Gastroesophageal sphincter (tissue), 4 donors: ENCODE results near the gene INHBA. TPM values are rescaled to one million over a fixed set of nuclear protein-coding genes. Genes with fewer than 3 reads are reported as not detected.
A peak's percentile ranks its signal among the peaks of the same experiment; 100 is the strongest.

ENCODE experiments used
- ATAC-seq: fragments of 150-250 bp; one replicate; pipeline ENCODE4 v1.9.1; 2016; ENCODE audit warnings: mild to moderate bottlenecking, moderate library complexity
- H3K27ac ChIP-seq, 4 donors: fragments of 200-600 bp; sonication (generic) in 3 of 4; 1 replicate in 3 of 4; 2 replicates in 1 of 4; pipeline ENCODE4 v1.5.1; 2016 to 2019
- H3K27me3 ChIP-seq: fragments of 200-600 bp; sonication (generic); one replicate; pipeline ENCODE4 v1.5.1; 2019
- H3K36me3 ChIP-seq, 2 donors: fragments of 200-600 bp; sonication (generic); one replicate each; pipeline ENCODE4 v1.5.1; 2019; ENCODE audit warnings: control low read depth in 1 of 2
- H3K4me1 ChIP-seq, 3 donors: fragments of 200-600 bp; sonication (generic); 1 replicate in 2 of 3; 2 replicates in 1 of 3; pipeline ENCODE4 v1.5.1; 2016 to 2019; ENCODE audit warnings: control low read depth in 2 of 3
- H3K4me3 ChIP-seq, 2 donors: fragments of 200-600 bp; sonication (generic); one replicate each; pipeline ENCODE4 v1.5.1; 2019; ENCODE audit warnings: mild to moderate bottlenecking in 1 of 2, moderate library complexity in 1 of 2
- H3K9me3 ChIP-seq, 3 donors: fragments of 200-600 bp; sonication (generic); one replicate each; pipeline ENCODE4 v1.5.1; 2017 to 2019; ENCODE audit warnings: control low read depth in 2 of 3
- EP300 ChIP-seq: sonication (generic); formaldehyde crosslinking; IDR thresholded peaks from one replicate; pipeline ENCODE4 v1.6.1; 2017; ENCODE audit warnings: antibody characterized with exemption, mild to moderate bottlenecking
- POLR2A ChIP-seq, 2 donors: fragments of 450-650 bp; IDR thresholded peaks; one replicate each; pipeline ENCODE4 v1.6.1; 2017; ENCODE audit warnings: antibody characterized with exemption in 2 of 2, mild to moderate bottlenecking in 2 of 2, moderate library complexity in 1 of 2
- POLR2AphosphoS5 ChIP-seq: sonication (generic); formaldehyde crosslinking; IDR thresholded peaks from one replicate; pipeline ENCODE4 v1.6.1; 2017; ENCODE audit warnings: antibody characterized with exemption
- WGBS, 2 donors: methylation state at CpG; one replicate each; pipeline ENCODE4 v1.1.5; 2018; ENCODE audit warnings: low coverage in 1 of 2; 5-methylcytosine and 5-hydroxymethylcytosine counted together
- total RNA-seq, 4 donors: library from RNA; depleted of rRNA; stranded (reverse); fragments of >200 nt; gene quantifications; one replicate each; pipeline ENCODE4 v1.1.0, GENCODE V29; 2016
- TF ChIP-seq, protein P1 (sequence below), 4 experiments: fragments of 200-600 bp in 2 of 4; fragments of 450-650 bp in 2 of 4; sonication (generic) in 1 of 4; IDR thresholded peaks; one replicate each; pipeline ENCODE4 v1.5.1; 2017 to 2019; ENCODE audit warnings: antibody characterized with exemption in 4 of 4, mild to moderate bottlenecking in 2 of 4, moderate library complexity in 2 of 4

Gene INHBA
- total RNA-seq, 4 donors from 2014 or later = 16.7 to 49.2 (median 44.5) TPM

DNA sequence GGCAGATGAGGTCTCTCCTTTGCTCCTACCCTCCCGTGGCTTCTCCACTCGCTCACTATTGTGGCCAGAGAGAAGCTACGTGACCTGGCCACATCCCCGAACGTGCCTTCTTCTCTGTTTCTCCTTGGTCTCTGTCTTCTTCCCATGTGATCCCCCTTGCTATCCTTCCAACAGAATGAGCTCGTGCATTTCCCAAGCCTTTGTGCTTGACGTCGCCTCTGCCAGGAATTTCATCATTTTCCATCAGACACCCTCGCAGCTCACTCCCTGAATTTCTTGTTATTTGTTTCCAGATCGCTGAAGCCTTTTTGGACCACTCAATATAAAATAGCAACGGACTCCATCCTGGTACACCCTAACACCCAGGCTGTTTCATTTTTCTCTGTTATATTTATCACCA, 13.8 kb upstream of the INHBA start:
- TF ChIP-seq, protein P1, sequence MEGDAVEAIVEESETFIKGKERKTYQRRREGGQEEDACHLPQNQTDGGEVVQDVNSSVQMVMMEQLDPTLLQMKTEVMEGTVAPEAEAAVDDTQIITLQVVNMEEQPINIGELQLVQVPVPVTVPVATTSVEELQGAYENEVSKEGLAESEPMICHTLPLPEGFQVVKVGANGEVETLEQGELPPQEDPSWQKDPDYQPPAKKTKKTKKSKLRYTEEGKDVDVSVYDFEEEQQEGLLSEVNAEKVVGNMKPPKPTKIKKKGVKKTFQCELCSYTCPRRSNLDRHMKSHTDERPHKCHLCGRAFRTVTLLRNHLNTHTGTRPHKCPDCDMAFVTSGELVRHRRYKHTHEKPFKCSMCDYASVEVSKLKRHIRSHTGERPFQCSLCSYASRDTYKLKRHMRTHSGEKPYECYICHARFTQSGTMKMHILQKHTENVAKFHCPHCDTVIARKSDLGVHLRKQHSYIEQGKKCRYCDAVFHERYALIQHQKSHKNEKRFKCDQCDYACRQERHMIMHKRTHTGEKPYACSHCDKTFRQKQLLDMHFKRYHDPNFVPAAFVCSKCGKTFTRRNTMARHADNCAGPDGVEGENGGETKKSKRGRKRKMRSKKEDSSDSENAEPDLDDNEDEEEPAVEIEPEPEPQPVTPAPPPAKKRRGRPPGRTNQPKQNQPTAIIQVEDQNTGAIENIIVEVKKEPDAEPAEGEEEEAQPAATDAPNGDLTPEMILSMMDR (IDR thresholded peaks at IDR 0.05) = no peak
- TF ChIP-seq POLR2A (IDR thresholded peaks at IDR 0.05) = no peak
- no peak for TF ChIP-seq EP300
- no peak for TF ChIP-seq POLR2AphosphoS5
- Histone ChIP-seq H3K4me1 (no peaks in the 10 kb centered on the region), H3K9me3 (no peaks in the 10 kb centered on the region), H3K4me3 (no peak overlapping the region), H3K27ac (no peak overlapping the region), H3K36me3 (no peaks in the 10 kb centered on the region), H3K27me3 (no peaks in the 10 kb centered on the region)
- no peak for ATAC-seq
- WGBS, 2 donors = 61 to 64% methylated on average over 9 to 11 of the region's 11 CpGs

DNA sequence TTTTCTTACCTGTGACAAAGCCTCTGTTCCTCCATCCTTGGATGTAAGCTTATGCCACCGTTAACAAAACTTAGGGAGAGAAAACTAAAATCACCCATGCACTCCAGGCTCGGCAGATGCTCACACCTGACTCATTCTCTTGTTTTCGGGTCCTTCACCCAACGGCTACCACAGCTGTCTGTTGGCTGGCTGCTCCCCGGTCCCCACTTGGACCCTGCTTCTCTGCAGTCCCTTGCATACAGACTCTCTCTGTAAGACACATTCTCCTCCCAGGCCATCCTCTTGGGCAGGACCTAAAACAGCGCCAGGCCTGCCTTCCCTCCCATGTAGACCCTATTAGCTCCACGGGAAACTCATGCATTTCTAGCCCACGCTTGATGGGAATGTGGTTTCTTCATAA, 12.1 kb upstream of the INHBA start:
- Histone ChIP-seq H3K4me3 (no peak overlapping the region), H3K27me3 (no peaks in the 10 kb centered on the region), H3K9me3 (no peaks in the 10 kb centered on the region), H3K27ac (no peak overlapping the region), H3K4me1 (no peaks in the 10 kb centered on the region), H3K36me3 (no peaks in the 10 kb centered on the region)
- ATAC-seq = no peak
- WGBS, 2 donors = 89 to 94% methylated on average over 3 to 8 of the region's 8 CpGs
- TF ChIP-seq POLR2AphosphoS5 (no peak), EP300 (no peak), POLR2A (IDR thresholded peaks at IDR 0.05) (no peak)
- TF ChIP-seq, protein P1 (IDR thresholded peaks at IDR 0.05) = no peak

DNA sequence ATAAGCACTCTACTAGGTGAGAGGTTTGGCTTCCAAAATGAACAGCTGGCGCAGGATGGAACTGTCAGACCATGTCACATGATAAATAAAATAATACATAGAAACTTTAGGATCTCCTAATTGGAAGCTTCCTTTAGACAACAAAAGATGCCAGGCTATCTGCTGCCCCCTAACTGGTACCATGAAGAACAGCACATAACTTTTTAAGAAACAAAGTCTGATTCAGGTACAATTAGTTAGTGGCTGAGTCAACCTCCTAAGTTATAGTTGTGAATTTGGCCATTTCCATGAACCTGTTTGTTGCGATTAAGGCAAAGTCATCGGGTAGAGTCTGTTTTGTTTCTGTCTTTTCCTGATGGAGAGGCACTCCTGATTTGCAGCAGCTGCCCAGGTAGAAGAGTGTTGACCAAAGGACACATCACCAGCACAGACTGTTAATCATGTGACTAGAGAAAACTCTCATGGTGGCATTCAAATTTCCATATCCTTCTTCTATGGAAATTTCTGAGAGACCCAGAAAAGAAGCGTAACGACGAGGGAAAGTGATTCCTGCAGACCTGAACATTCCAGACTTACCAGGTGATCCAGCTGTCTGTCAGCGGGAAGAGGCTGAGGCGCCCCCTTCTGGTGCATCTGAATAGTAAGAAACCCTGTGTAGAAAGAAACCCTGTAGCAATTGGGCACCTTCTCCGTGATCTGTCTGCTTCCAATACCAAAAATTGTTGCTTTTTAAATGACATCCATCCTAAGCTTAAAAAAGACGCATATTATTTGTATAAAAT, 8.6 kb upstream of the INHBA start:
- 49 to 57% methylated on average over 9 to 10 of the region's 10 CpGs for WGBS, 2 donors

DNA sequence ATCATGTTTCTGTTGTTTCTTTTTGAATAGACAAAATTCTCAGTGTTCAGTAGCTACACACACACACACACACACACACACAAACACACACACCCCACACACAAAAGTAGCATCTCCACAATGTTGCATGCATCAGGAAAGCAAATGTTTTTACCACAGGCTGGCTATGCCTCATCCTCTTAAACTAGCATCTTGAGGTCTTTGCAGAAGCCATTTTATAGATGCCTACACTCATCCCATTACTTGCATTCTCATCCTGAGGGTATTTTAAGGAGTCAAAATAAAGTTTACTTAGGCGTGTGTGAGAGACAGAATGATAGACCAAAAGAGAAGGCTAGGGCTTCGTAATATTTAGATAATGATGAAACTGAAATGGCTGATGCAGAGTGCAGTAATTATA, 7.9 kb upstream of the INHBA start:
- Histone ChIP-seq H3K27ac (no peak overlapping the region), H3K4me3 (no peak overlapping the region), H3K27me3 (no peaks in the 10 kb centered on the region), H3K4me1 (peaks cover 0 to 18% (median 6%) of the 10 kb centered on the region in 3 donors), H3K9me3 (no peaks in the 10 kb centered on the region), H3K36me3 (no peaks in the 10 kb centered on the region)
- TF ChIP-seq, protein P1 (IDR thresholded peaks at IDR 0.05) = no peak
- TF ChIP-seq POLR2A (IDR thresholded peaks at IDR 0.05) = no peak
- no peak for TF ChIP-seq EP300
- no peak for TF ChIP-seq POLR2AphosphoS5
- 80 to 86% methylated on average over 1 to 2 of the region's 2 CpGs for WGBS, 2 donors
- ATAC-seq = no peak

More for the DNA sequence above, 8.6 kb upstream of the INHBA start:
- H3K4me1 ChIP-seq = peaks cover 0 to 11% (median 0%) of the 10 kb centered on the region in 3 donors
- no peaks in the 10 kb centered on the region for H3K36me3 ChIP-seq
- H3K27me3 ChIP-seq = no peaks in the 10 kb centered on the region
- ATAC-seq = no peak
- TF ChIP-seq POLR2AphosphoS5 = no peak
- TF ChIP-seq, protein P1 (IDR thresholded peaks at IDR 0.05) = peak; percentile 12 to 18 (median 15)
- no peaks in the 10 kb centered on the region for H3K9me3 ChIP-seq
- H3K27ac ChIP-seq = no peak overlapping the region
- no peak overlapping the region for H3K4me3 ChIP-seq

DNA sequence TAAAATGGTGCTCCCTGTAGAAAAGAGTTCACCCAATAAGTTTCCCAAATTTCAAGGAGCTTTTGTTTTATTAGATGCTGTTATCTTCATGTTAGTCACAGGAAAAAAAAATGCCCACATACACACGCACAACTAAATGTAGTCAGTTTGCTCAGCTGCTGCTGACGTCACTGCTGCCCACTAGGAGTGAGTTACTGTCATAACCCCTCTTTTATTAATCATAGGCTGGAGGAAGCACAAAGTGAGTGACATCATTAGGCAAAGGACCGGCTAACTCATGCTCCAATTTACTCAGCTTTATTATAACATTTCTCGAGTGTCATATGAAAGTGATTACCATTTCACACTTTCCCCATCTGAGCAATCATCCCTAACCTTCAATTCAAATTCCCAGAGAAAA, 6.7 kb upstream of the INHBA start:
- Histone ChIP-seq H3K36me3 (no peaks in the 10 kb centered on the region), H3K27me3 (no peaks in the 10 kb centered on the region), H3K9me3 (no peaks in the 10 kb centered on the region), H3K4me1 (peaks cover 0 to 27% (median 9%) of the 10 kb centered on the region in 3 donors), H3K27ac (no peak overlapping the region), H3K4me3 (no peak overlapping the region)
- 45 to 59% methylated on average over 4 of the region's 4 CpGs for WGBS, 2 donors
- no peak for ATAC-seq
- TF ChIP-seq EP300 = no peak
- TF ChIP-seq POLR2AphosphoS5 = no peak
- no peak for TF ChIP-seq POLR2A (IDR thresholded peaks at IDR 0.05)
- TF ChIP-seq, protein P1 (IDR thresholded peaks at IDR 0.05) = no peak
